T-cell (primary cell): Measurements from ENCODE around the gene DDX25. TPM values are rescaled to one million over a fixed set of nuclear protein-coding genes. Genes with fewer than 3 reads are reported as not detected.

ENCODE experiments used
- ATAC-seq, 4 experiments: fragments of 200-7000 bp in 3 of 4; fragments of 150-1000 bp in 1 of 4; cut with Tn5 transposase; replicated peaks in 1 of 4; 1 replicate in 3 of 4; 2 replicates in 1 of 4; pipeline ENCODE4 v1.10.0; 2021; ENCODE audit warnings: moderate library complexity in 3 of 4, mild to moderate bottlenecking in 2 of 4, moderate number of reproducible peaks in 1 of 4
- CTCF ChIA-PET, 2 donors: fragments of 300-600 bp; sonication (Branson Sonifier 250); formaldehyde crosslinking; loops; one replicate each; lab custom pipeline; 2022; ENCODE audit warnings: antibody characterized with exemption in 2 of 2; lab: Charles Lee
- POLR2A ChIA-PET, 2 donors: fragments of 300-600 bp; sonication (Branson Sonifier 250); formaldehyde crosslinking; loops; one replicate each; lab custom pipeline; 2022; ENCODE audit warnings: antibody characterized with exemption in 2 of 2; lab: Charles Lee
- DNase-seq, 35 experiments: peaks; one replicate each; pipeline versions ENCODE4 v3.0.0 to v3.0.0-alpha.2; 2013 to 2023
- H3K27ac ChIP-seq: one replicate; pipeline ENCODE4 v1.5.1; 2013; ENCODE audit warnings: low read length
- H3K27me3 ChIP-seq, 2 experiments: replicated peaks in 1 of 2; 1 replicate in 1 of 2; 2 replicates in 1 of 2; pipeline versions ENCODE4 v1.6.1 to v1.7.0; 2013; ENCODE audit warnings: low read length in 1 of 2, mixed read lengths in 1 of 2; ENCODE audit not compliant: control insufficient read depth in 2 of 2, insufficient read depth in 2 of 2; ENCODE audit errors: extremely low read depth in 1 of 2
- H3K36me3 ChIP-seq, 2 donors: 1 replicate in 1 of 2; 2 replicates in 1 of 2; pipeline versions ENCODE4 v1.6.1 to v1.7.0; 2013; ENCODE audit warnings: low read length in 1 of 2; ENCODE audit not compliant: control insufficient read depth in 2 of 2, insufficient read depth in 1 of 2; ENCODE audit errors: extremely low read depth in 1 of 2
- H3K4me1 ChIP-seq, 2 experiments: 1 replicate in 1 of 2; 2 replicates in 1 of 2; pipeline versions ENCODE4 v1.6.1 to v1.7.0; 2013; ENCODE audit warnings: low read length in 2 of 2, mixed read lengths in 1 of 2; ENCODE audit not compliant: insufficient read depth in 2 of 2, control insufficient read depth in 1 of 2; ENCODE audit errors: extremely low read depth in 1 of 2
- H3K4me3 ChIP-seq, 2 donors: 1 replicate in 1 of 2; 2 replicates in 1 of 2; pipeline versions ENCODE4 v1.5.1 to v1.7.0; 2013; ENCODE audit warnings: mild to moderate bottlenecking in 2 of 2, low read length in 1 of 2, moderate library complexity in 1 of 2; ENCODE audit not compliant: control insufficient read depth in 1 of 2; ENCODE audit errors: extremely low read depth in 1 of 2
- H3K9me3 ChIP-seq: 2 replicates; pipeline ENCODE4 v1.7.0; 2013
- H3K27ac Mint-ChIP-seq, 2 donors: one replicate each; pipeline ENCODE4 v1.8.0; 2020 to 2021; ENCODE audit warnings: mild to moderate bottlenecking in 2 of 2, mixed read lengths in 2 of 2
- H3K27me3 Mint-ChIP-seq, 2 donors: one replicate each; pipeline ENCODE4 v1.8.0; 2021 to 2022; ENCODE audit warnings: mixed read lengths in 2 of 2
- H3K36me3 Mint-ChIP-seq: one replicate; pipeline ENCODE4 v1.8.0; 2021; ENCODE audit warnings: mixed read lengths
- H3K4me1 Mint-ChIP-seq, 3 donors: one replicate each; pipeline ENCODE4 v1.8.0; 2020 to 2022; ENCODE audit warnings: mixed read lengths in 3 of 3, mild to moderate bottlenecking in 1 of 3
- H3K4me3 Mint-ChIP-seq, 3 donors: one replicate each; pipeline ENCODE4 v1.8.0; 2020 to 2022; ENCODE audit warnings: mild to moderate bottlenecking in 3 of 3, mixed read lengths in 3 of 3, moderate library complexity in 3 of 3
- H3K9me3 Mint-ChIP-seq, 3 donors: one replicate each; pipeline ENCODE4 v1.8.0; 2020 to 2022; ENCODE audit warnings: mixed read lengths in 3 of 3
- WGBS: methylation state at CpG from one replicate; pipeline ENCODE4 v1.1.5; 2013; ENCODE audit warnings: missing lambda C conversion rate; ENCODE audit not compliant: insufficient coverage; 5-methylcytosine and 5-hydroxymethylcytosine counted together
- total RNA-seq, 35 experiments: library from RNA in 6 of 35; stranded (reverse) in 6 of 35; fragments of 120-200 nt in 1 of 35; gene quantifications; one replicate each; pipeline versions ENCODE4 v1.2.1 to v1.2.4 and lab custom pipeline; 2013 to 2026

DDX25 gene
- total RNA-seq, 5 donors from 2014 or later (not counting 1 experiment from before 2014, with no cell fraction given), result 0.16 to 0.26 (median 0.16) TPM; not detected in 2

DNA sequence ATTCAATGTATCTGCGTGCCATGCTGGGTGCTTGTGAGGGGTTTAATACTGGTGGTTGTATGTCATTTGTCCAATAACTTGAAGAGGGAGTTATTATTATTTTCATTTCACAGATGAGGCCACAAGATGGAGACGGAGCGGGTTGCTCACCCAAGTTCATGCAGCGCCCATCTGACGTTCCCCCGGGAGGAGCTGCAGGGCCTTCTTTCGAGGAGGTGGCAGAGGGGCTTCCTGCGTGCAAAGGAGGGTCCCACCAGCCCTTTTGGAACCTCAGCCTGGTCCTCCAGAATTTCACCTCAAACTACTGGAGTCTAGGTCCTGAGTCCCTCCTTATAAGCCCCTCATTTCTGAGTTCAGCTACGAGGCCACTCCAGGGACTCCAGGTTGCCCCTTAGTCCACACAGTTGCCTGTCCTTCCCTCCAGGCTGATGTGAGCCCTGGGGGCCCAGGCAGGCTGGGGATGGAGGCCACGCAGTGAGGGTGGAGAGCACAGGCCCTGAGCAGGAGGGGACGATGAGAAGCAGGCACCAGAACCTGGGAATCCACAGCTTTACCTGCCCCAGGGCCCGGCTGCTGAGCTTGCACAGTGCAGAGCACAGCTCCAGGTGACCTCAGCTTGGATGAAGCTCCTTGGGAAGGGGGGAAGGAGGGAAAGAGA lies 38.6 kb downstream of the DDX25 start:
- no peak overlapping the region for H3K4me3 Mint-ChIP-seq
- Histone ChIP-seq H3K4me1 (peaks cover 0 to 8% of the 10 kb centered on the region in 2 experiments), H3K9me3 (no peaks in the 10 kb centered on the region), H3K27ac (no peak overlapping the region), H3K36me3 (no peaks in the 10 kb centered on the region), H3K27me3 (peaks cover 0 to 25% of the 10 kb centered on the region in 2 experiments), H3K4me3 (no peak overlapping the region)
- ATAC-seq, result no peak
- 86% methylated on average over 8 of the region's 12 CpGs for WGBS
- H3K27me3 Mint-ChIP-seq, result peaks cover 0 to 4% of the 10 kb centered on the region in 2 donors
- peaks cover 11 to 16% (median 15%) of the 10 kb centered on the region in 3 donors for H3K4me1 Mint-ChIP-seq
- CTCF ChIA-PET, result interaction anchor here (0.5 to 1.5 kb wide), 5 partner anchors 11 to 251 kb away, joined by 3 to 6 read pairs (median 4); no protein-coding TSS in a partner anchor
- H3K9me3 Mint-ChIP-seq, result no peaks in the 10 kb centered on the region
- H3K36me3 Mint-ChIP-seq, result no peaks in the 10 kb centered on the region
- DNase-seq, result peak in 1 of 35 experiments; percentile 9
- POLR2A ChIA-PET, result interaction anchor here in 1 of 2 donors (0.7 kb wide), 1 partner anchor 63 kb away, joined by 4 read pairs; no protein-coding TSS in a partner anchor
- no peak overlapping the region for H3K27ac Mint-ChIP-seq

DNA sequence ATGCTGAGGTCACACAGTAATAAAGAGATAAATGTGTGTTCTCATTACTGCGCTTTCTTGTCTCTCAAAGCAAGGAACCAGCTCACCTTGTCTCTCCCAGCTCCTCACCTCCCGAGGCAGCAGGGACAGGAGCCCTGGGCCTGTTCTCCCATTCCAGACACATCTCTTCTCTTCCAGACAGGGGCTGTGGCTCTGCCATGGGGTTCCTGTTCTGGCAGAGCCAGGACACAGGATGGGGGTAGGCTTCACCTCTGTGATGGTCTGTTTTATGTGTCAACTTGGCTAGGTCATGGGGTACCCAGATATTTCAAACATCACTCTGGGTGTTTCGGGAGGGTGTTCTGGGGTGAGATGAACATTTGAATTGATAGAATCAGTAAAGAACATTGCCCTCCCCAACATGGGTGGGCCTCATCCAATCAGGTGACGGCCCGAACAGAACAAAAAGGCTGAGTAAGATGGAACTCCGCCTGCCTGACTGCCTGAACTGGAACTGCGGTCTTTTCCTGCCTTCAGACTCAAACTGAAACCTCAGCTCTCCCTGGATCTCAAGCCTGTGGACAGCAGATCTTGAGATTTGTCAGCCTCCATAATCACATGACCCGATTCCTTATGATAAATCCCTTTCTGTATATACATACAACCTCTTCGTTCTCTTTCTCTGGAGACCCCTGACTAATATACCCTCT lies 39.5 kb downstream of the DDX25 start:
- POLR2A ChIA-PET, result interaction anchor here in 1 of 2 donors (0.7 kb wide), 1 partner anchor 64 kb away, joined by 4 read pairs; no protein-coding TSS in a partner anchor
- H3K4me1 Mint-ChIP-seq, result peaks cover 5 to 10% (median 8%) of the 10 kb centered on the region in 3 donors

GRCh38 chr11:125944350-125945010 lies 40.2 kb downstream of the DDX25 start:
- peaks cover 0 to 7% of the 10 kb centered on the region in 2 donors for H3K27me3 Mint-ChIP-seq
- H3K27ac Mint-ChIP-seq, result no peak overlapping the region
- H3K36me3 Mint-ChIP-seq, result no peaks in the 10 kb centered on the region
- Histone ChIP-seq H3K4me3 (no peak overlapping the region), H3K9me3 (no peaks in the 10 kb centered on the region), H3K27me3 (peaks cover 0 to 30% of the 10 kb centered on the region in 2 experiments), H3K27ac (no peak overlapping the region), H3K4me1 (peaks cover 0 to 4% of the 10 kb centered on the region in 2 experiments), H3K36me3 (no peaks in the 10 kb centered on the region)
- H3K9me3 Mint-ChIP-seq, result no peaks in the 10 kb centered on the region
- no peak overlapping the region for H3K4me3 Mint-ChIP-seq
- DNase-seq (no peak), ATAC-seq (no peak)
- peaks cover 3 to 7% (median 6%) of the 10 kb centered on the region in 3 donors for H3K4me1 Mint-ChIP-seq
- ChIA-PET CTCF (interaction anchor here in 1 of 2 donors (1.0 kb wide), 1 partner anchor 249 kb away, joined by 3 read pairs; no protein-coding TSS in a partner anchor), POLR2A (interaction anchor here in 1 of 2 donors (0.7 kb wide), 1 partner anchor 1179 kb away, joined by 3 read pairs; no protein-coding TSS in a partner anchor)
- WGBS, result 57% methylated on average over 5 of the region's 13 CpGs

More for the DNA sequence above, 39.5 kb downstream of the DDX25 start:
- H3K4me3 ChIP-seq, result no peak overlapping the region
- DNase-seq, result no peak
- Mint-ChIP-seq H3K27ac (no peak overlapping the region), H3K36me3 (no peaks in the 10 kb centered on the region), H3K4me3 (no peak overlapping the region), H3K9me3 (no peaks in the 10 kb centered on the region), H3K27me3 (peaks cover 0 to 4% of the 10 kb centered on the region in 2 donors)
- ATAC-seq, result no peak
- 63% methylated on average over 5 of the region's 9 CpGs for WGBS
- H3K4me1 ChIP-seq, result peaks cover 0 to 4% of the 10 kb centered on the region in 2 experiments
- H3K9me3 ChIP-seq, result no peaks in the 10 kb centered on the region
- CTCF ChIA-PET, result interaction anchor here (0.5 to 1.5 kb wide), 4 partner anchors 12 to 541 kb away, joined by 3 to 5 read pairs (median 4); no protein-coding TSS in a partner anchor
- no peak overlapping the region for H3K27ac ChIP-seq
- H3K36me3 ChIP-seq, result no peaks in the 10 kb centered on the region
- H3K27me3 ChIP-seq, result peaks cover 0 to 31% of the 10 kb centered on the region in 2 experiments

GRCh38 chr11:125945011-125945796 lies 40.9 kb downstream of the DDX25 start:
- no peaks in the 10 kb centered on the region for H3K9me3 ChIP-seq
- Mint-ChIP-seq H3K9me3 (no peaks in the 10 kb centered on the region), H3K27me3 (peaks cover 0 to 8% of the 10 kb centered on the region in 2 donors), H3K36me3 (no peaks in the 10 kb centered on the region), H3K27ac (no peak overlapping the region), H3K4me3 (no peak overlapping the region), H3K4me1 (peaks cover 3 to 7% (median 6%) of the 10 kb centered on the region in 3 donors)
- peaks cover 0 to 4% of the 10 kb centered on the region in 2 experiments for H3K4me1 ChIP-seq
- ChIA-PET CTCF (interaction anchor here (0.7 to 1.0 kb wide), 2 partner anchors 20 to 249 kb away, joined by 3 read pairs; no protein-coding TSS in a partner anchor), POLR2A (interaction anchor here in 1 of 2 donors (0.7 kb wide), 1 partner anchor 1178 kb away, joined by 3 read pairs; no protein-coding TSS in a partner anchor)
- H3K36me3 ChIP-seq, result no peaks in the 10 kb centered on the region
- no peak overlapping the region for H3K27ac ChIP-seq
- no peak overlapping the region for H3K4me3 ChIP-seq
- 55% methylated on average over 4 of the region's 15 CpGs for WGBS
- DNase-seq (peak in 1 of 35 experiments; percentile 7), ATAC-seq (no peak)
- H3K27me3 ChIP-seq, result peaks cover 0 to 35% of the 10 kb centered on the region in 2 experiments

DNA sequence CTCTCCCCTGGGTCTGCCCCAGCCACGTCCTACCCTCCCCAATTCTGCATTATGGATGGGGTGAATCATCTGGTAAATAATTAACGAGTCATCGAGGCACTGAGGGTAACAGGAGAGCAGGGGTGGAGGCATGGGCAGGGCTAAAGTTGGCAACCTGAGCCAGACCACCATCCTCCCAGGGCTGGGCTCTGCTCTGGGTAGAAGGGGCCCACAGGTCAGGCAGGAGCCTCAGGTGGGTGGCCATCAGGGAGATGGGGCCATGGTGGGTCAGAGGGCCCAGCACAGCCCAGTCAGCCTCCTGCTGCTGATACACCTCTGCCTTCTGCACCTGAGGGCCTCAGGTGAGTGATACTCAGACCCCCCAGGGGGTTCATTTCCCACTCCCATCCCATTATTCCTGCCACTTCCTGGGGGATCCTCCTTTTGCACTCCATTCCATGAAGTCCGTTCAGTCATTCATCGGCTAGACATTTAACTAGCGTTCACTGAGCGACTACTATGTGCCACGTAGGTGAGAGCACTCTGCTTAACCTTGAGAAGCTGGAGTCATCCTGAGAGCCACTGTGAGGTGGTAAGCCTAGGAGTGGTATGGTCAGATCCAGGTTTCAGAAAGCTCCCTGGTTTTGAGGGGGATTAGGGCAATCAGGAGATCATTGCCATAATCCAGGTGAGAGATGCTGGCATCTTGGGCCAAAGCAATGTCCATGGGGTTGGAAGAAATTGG lies 41.7 kb downstream of the DDX25 start, which contains the start of gene VSIG10L2:
Gene VSIG10L2, plus strand, starts transcription at position 248 of the 724 bp plus-strand sequence. Its CDS starts 12 bp downstream, at position 260.
- Mint-ChIP-seq H3K36me3 (no peaks in the 10 kb centered on the region), H3K4me1 (peaks cover 3 to 7% (median 6%) of the 10 kb centered on the region in 3 donors), H3K9me3 (no peaks in the 10 kb centered on the region), H3K4me3 (no peak within 1 kb of the TSS), H3K27ac (no peak within 1 kb of the TSS), H3K27me3 (peaks cover 0 to 8% of the 10 kb centered on the region in 2 donors)
- peaks cover 0 to 37% of the 10 kb centered on the region in 2 experiments for H3K27me3 ChIP-seq
- 100% methylated on average over 3 of the region's 8 CpGs for WGBS
- no peaks in the 10 kb centered on the region for H3K9me3 ChIP-seq
- H3K27ac ChIP-seq, result no peak within 1 kb of the TSS
- no peak within 1 kb of the TSS for H3K4me3 ChIP-seq
- no peak for DNase-seq
- no peaks in the 10 kb centered on the region for H3K36me3 ChIP-seq
- ChIA-PET CTCF (interaction anchor here in 1 of 2 donors (0.6 kb wide), 1 partner anchor 16 kb away, joined by 5 read pairs; no protein-coding TSS in a partner anchor), POLR2A (no interaction called here)
- ATAC-seq, result no peak
- H3K4me1 ChIP-seq, result peaks cover 0 to 4% of the 10 kb centered on the region in 2 experiments
